HG02571 (cell line): ENCODE results near the gene TIMM44.

Experiments
- ATAC-seq: cut with Tn5 transposase; IDR thresholded peaks from one replicate; pipeline ENCODE4 v1.9.1; 2021; ENCODE audit warnings: mild to moderate bottlenecking, moderate library complexity; ENCODE audit not compliant: unreplicated experiment

The TIMM44 gene

GRCh38 chr19:7916103-7916954, 27.1 kb downstream of the TIMM44 start:
- ATAC-seq: no peak

GRCh38 chr19:7915250-7916102, 28.0 kb downstream of the TIMM44 start:
- no peak for ATAC-seq

GRCh38 chr19:7914598-7915045, 28.8 kb downstream of the TIMM44 start, which contains the start of gene TGFBR3L:
TGFBR3L (plus strand) TSS chr19:7914830.
- ATAC-seq: no peak

GRCh38 chr19:7914099-7914498, 29.4 kb downstream of the TIMM44 start:
- no peak for ATAC-seq

- no peak for ATAC-seq
These were observed 29.8 kb downstream of the TIMM44 start for GRCh38 chr19:7913652-7914051.

- no peak for ATAC-seq
These were observed 30.5 kb downstream of the TIMM44 start for GRCh38 chr19:7912697-7913564.

- ATAC-seq: no peak
These were observed 31.2 kb downstream of the TIMM44 start for GRCh38 chr19:7912144-7912696.

GRCh38 chr19:7911508-7912143, 31.8 kb downstream of the TIMM44 start:
- ATAC-seq: no peak

- no peak for ATAC-seq
These were observed 32.9 kb downstream of the TIMM44 start for GRCh38 chr19:7910321-7911161.

GRCh38 chr19:7909471-7910067, 33.9 kb downstream of the TIMM44 start:
- no peak for ATAC-seq

- no peak for ATAC-seq
These were observed 34.6 kb downstream of the TIMM44 start for GRCh38 chr19:7908742-7909461.

GRCh38 chr19:7908078-7908699, 35.3 kb downstream of the TIMM44 start:
- ATAC-seq: no peak

GRCh38 chr19:7907544-7907943, 35.9 kb downstream of the TIMM44 start:
- ATAC-seq: no peak

- no peak for ATAC-seq
These were observed 36.3 kb downstream of the TIMM44 start for GRCh38 chr19:7907122-7907521.

- no peak for ATAC-seq
These were observed 37.6 kb downstream of the TIMM44 start for GRCh38 chr19:7905859-7906258.

GRCh38 chr19:7905268-7905667, 38.2 kb downstream of the TIMM44 start:
- no peak for ATAC-seq
